MV-4-11 (cell line): ENCODE measurements around the gene GID4.

Experiments used
- DNase-seq: peaks from one replicate; lab custom pipeline; 2025; lab: John Stamatoyannopoulos, UW

Gene GID4

GRCh38 chr17:18044609-18045008 is 5.4 kb downstream of the GID4 start:
- no peak for DNase-seq

- DNase-seq = peak; percentile 22
Observed at GRCh38 chr17:18045691-18046350, 6.6 kb downstream of the GID4 start.

GRCh38 chr17:18055597-18055996 is 16.4 kb downstream of the GID4 start:
- DNase-seq = no peak

- no peak for DNase-seq
Observed at GRCh38 chr17:18056214-18056613, 17.0 kb downstream of the GID4 start.

GRCh38 chr17:18059283-18059682 is 20.1 kb downstream of the GID4 start:
- DNase-seq = no peak

GRCh38 chr17:18064053-18064452 is 24.8 kb downstream of the GID4 start:
- DNase-seq = peak; percentile 23

GRCh38 chr17:18065546-18065945 is 26.3 kb downstream of the GID4 start:
- DNase-seq = no peak

GRCh38 chr17:18066866-18067265 is 27.7 kb downstream of the GID4 start:
- DNase-seq = no peak

GRCh38 chr17:18069101-18069500 is 29.9 kb downstream of the GID4 start:
- DNase-seq = no peak

GRCh38 chr17:18070861-18071340 is 31.7 kb downstream of the GID4 start:
- DNase-seq = peak; percentile 72

- DNase-seq = no peak
Observed at GRCh38 chr17:18071751-18072150, 32.5 kb downstream of the GID4 start.

- no peak for DNase-seq
Observed at GRCh38 chr17:18074566-18075272, 35.5 kb downstream of the GID4 start.

- DNase-seq = no peak
Observed at GRCh38 chr17:18076936-18077335, 37.7 kb downstream of the GID4 start.

- no peak for DNase-seq
Observed at GRCh38 chr17:18079543-18079942, 40.3 kb downstream of the GID4 start.

GRCh38 chr17:18084256-18084655 is 45.0 kb downstream of the GID4 start:
- no peak for DNase-seq

- peak; percentile 81 for DNase-seq
Observed at GRCh38 chr17:18087610-18088491, 48.6 kb downstream of the GID4 start, which contains the start of gene DRG2. Gene DRG2, plus strand, starts transcription at chr17:18087948. Its CDS starts 76 bp downstream, at chr17:18088024.

GRCh38 chr17:18089613-18090012 is 50.4 kb downstream of the GID4 start:
- no peak for DNase-seq

- peak; percentile 62 for DNase-seq
Observed at GRCh38 chr17:18093616-18094408, 54.6 kb downstream of the GID4 start.

GRCh38 chr17:18094409-18094807 is 55.2 kb downstream of the GID4 start:
- DNase-seq = no peak

- no peak for DNase-seq
Observed at GRCh38 chr17:18099516-18099915, 60.3 kb downstream of the GID4 start.

GRCh38 chr17:18100616-18101015 is 61.4 kb downstream of the GID4 start:
- DNase-seq = no peak

GRCh38 chr17:18101828-18102227 is 62.6 kb downstream of the GID4 start:
- DNase-seq = no peak
